Fibroblast of pulmonary artery (primary cell): ENCODE results near the gene CSTF2T.

Experiments
- DNase-seq: peaks from one replicate; pipeline ENCODE4 v3.0.0-alpha.2; 2010; ENCODE audit warnings: low read depth
- H3K4me3 ChIP-seq: replicated peaks from 2 replicates; pipeline ENCODE4 v1.5.1; 2011; ENCODE audit warnings: low read depth, mild to moderate bottlenecking, control low read depth, low read length, moderate library complexity
- TF ChIP-seq, protein P1 (sequence below): IDR thresholded peaks from 2 replicates; pipeline ENCODE4 v1.5.1; 2011; ENCODE audit warnings: mild to moderate bottlenecking, control low read depth, low read length, inconsistent platforms; ENCODE audit errors: missing control alignments

Gene CSTF2T

DNA sequence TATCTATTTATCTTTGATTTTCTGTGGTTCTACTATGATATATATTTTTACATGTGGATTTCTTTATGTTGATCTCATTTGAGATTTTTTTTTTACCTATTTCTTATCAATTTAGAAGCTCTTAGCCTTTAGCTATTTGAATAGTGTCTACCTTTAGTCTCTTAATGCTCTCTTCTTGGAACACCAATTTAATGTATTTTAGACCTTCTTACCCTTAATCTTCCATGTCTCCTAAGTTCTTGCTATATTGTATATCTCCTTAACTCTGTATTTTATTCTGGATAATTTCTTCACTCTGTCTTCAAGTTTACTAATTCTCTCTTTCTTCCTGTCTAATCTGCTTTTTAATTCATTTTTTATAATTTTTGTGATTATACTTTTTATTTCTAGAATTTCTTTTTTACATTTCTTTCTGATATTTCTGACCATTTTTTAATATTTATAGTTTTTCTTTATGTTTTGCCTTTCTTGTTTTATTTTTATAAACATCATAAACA, 27.3 kb downstream of the CSTF2T start:
- no peak overlapping the region for H3K4me3 ChIP-seq
- TF ChIP-seq, protein P1, sequence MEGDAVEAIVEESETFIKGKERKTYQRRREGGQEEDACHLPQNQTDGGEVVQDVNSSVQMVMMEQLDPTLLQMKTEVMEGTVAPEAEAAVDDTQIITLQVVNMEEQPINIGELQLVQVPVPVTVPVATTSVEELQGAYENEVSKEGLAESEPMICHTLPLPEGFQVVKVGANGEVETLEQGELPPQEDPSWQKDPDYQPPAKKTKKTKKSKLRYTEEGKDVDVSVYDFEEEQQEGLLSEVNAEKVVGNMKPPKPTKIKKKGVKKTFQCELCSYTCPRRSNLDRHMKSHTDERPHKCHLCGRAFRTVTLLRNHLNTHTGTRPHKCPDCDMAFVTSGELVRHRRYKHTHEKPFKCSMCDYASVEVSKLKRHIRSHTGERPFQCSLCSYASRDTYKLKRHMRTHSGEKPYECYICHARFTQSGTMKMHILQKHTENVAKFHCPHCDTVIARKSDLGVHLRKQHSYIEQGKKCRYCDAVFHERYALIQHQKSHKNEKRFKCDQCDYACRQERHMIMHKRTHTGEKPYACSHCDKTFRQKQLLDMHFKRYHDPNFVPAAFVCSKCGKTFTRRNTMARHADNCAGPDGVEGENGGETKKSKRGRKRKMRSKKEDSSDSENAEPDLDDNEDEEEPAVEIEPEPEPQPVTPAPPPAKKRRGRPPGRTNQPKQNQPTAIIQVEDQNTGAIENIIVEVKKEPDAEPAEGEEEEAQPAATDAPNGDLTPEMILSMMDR = no peak
- no peak for DNase-seq

DNA sequence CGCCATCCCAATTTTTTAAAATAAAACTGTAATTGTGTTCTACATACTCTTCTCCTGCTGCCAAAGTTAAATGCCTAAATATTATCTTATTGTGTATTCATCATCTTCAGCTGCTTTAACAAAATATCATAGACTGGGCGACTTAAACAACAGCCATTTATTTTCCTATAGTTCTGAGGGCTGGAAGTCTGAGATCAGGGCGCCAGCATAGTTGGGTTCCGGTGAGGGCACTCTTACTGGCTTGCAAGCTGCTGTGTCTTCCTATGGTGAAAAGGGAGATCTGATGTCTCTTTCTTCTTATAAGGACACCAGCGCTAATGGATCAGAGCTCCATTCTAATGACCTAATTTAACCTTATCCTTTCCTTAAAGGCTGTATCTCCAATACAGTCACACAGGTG, 30.4 kb downstream of the CSTF2T start:
- no peak for DNase-seq
- H3K4me3 ChIP-seq = no peak overlapping the region
- TF ChIP-seq, protein P1 = no peak

DNA sequence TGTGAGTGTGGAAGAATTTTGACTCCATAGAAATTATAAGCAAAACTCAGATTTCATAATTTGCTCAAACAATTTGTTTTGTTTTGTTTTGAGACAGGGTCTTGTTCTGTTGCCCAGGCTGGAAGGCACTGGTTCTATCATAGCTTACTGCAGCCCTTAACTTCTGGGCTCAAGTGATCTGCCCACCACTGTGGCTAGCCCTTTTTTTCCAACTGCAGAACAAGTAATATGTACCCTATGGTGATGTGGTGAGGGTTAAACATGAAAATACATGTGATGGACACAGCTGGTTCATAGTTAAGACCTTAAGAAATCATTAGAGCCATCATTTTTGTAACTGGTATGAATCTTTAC, 31.1 kb downstream of the CSTF2T start:
- DNase-seq = no peak
- TF ChIP-seq, protein P1 = no peak
- no peak overlapping the region for H3K4me3 ChIP-seq

DNA sequence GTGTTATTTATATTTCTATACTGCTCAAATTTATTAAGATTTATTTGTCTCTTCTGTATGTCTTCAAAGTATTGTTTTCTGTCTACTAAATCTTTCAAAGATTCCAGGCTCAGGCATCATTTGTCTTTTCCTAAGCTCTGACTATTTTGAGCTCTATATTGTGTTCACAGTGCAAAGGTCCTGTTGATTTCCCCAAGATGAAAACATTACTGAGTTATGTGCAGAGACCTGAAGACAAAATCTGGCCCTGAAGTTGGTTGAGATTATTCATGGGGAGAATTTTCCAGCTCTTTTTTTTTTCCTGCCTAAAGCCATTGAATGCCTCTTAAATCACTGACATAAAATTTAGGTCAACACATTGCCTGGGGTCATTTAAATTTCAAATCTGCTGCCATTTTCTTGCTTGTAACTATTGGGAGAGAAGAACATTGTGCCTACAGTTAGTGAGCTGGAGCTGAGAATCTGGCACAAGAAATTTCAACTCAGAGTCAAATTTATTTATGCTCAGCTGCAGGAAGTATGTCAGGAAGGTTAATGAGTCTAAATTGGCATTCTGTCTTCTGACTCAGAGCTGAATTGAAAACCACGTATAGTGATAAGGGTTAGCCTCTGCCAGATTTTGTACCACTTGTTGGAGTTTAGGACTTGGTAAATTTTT, 31.6 kb downstream of the CSTF2T start:
- DNase-seq = peak; percentile 44
- H3K4me3 ChIP-seq = no peak overlapping the region
- TF ChIP-seq, protein P1 = no peak

DNA sequence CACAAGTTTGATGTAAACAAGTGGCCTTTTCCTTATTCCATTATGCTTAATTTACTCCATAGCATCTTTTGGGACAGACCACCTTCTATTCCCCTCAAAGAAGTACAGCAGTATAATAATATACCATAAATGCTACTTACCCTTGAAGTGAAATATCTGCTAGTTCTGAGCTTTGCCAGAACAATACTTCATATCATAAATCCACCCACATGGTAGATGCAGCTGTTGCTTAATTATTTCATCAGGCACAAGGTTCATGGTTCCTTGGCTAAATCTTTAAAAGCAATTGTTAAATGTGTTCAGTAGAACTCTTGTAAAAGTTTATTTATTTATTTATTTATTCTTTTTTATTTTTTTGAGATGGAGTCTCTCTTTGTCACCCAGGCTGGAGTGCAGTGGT, 32.9 kb downstream of the CSTF2T start:
- TF ChIP-seq, protein P1 = no peak

DNA sequence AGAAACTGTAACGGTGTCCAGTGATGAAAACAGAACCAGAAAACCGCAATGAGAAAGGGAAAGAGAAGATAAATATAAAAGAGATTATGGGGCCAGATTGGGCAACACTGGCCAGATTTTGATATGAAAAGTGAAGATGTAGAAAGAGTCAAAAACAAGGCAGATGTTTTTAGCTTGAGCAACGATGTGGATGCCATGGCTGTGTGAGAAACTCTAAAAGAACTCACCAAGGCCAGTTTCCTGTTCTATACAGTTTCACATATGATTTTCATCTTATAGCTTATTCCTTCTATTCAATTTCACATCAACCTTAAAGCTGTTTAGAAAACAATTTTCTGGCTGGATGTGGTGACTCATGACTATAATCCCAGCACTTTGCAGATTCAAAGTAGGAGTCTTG, 36.3 kb downstream of the CSTF2T start:
- no peak for DNase-seq
- TF ChIP-seq, protein P1 = no peak

More for the DNA sequence above, 32.9 kb downstream of the CSTF2T start:
- H3K4me3 ChIP-seq = no peak overlapping the region
- peak; percentile 22 for DNase-seq

DNA sequence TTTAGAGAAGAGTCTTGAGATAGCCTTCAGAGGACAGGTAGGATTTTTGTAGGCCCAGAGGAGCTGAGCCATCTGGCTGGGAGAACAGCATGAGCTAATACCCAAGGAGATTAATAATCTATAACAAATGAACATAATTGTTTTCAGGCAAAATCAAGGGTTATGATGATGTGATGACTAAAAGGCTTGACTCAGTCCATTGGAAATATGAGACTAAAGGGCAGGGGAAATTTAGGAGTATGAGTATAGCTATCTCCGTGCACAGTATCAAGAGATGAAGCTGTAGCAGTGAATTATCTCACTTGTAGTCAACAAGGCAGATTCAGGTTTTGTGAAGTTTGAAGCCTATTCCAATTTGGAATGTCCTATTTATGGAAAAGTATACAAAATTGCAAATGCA, 40.1 kb downstream of the CSTF2T start:
- DNase-seq = no peak
- TF ChIP-seq, protein P1 = no peak
- no peak overlapping the region for H3K4me3 ChIP-seq

More for the DNA sequence above, 36.3 kb downstream of the CSTF2T start:
- no peak overlapping the region for H3K4me3 ChIP-seq
